Islet of Langerhans (tissue), 1 donor: Measurements from ENCODE around the gene CLCA4.
"Not testable (repeated sequence)": the region's sequence is repeated elsewhere in the genome, so short reads cannot be mapped to it uniquely, and the experiment has no call there.

ENCODE experiments used
- FAIRE-seq: peaks from one replicate; lab custom pipeline; 2011; peaks lifted over from hg19 to GRCh38; lab: Jason Lieb, UNC

The CLCA4 gene

DNA sequence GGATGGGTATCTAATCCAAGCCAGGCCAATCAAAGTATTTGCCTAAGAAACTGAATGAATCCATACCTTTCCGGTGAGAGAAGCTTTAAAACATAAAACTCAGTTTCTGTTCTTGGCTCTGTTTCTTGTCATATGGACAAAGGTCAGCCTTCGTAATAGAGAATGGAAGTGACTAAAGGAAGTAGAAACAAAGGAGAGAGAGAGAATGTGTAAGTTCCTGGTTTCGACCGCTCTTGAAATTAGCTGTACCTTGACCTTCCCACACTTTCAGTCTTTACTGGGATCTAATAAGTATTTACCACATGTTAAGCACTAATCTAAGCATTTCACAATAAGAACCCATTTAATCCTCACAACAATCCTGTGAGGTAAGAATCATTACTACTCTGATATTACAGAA is 19.6 kb upstream of the CLCA4 start:
- no peak for FAIRE-seq

DNA sequence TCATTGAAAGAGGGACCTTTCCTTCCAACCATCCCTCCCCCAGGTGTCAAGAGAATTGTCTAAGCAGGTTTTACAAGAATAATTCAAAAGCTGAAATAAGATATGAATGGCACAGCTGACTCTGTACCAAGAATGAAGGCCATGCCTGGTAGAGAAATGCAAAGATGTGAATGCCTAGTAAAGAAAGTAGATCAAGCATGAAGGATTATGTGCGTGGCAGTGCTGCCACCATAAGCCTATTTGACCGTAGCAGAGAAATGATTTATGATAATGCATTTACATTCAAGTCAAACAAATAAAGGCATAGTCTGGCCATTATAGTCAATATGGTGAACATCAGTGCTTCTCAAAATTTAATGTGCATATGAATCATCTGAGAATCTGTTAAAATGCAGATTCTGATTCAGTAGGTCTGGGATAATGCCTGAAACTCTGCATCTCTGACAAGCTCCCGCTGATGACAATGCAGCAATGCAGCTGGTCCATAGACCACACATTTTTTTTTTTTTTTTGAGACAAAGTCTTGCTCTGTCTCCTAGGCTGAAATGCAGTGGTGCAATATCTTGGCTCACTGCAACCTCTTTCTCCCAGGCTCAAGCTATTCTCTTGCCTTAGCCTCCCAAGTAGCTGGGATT is 16.6 kb upstream of the CLCA4 start:
- no peak for FAIRE-seq

DNA sequence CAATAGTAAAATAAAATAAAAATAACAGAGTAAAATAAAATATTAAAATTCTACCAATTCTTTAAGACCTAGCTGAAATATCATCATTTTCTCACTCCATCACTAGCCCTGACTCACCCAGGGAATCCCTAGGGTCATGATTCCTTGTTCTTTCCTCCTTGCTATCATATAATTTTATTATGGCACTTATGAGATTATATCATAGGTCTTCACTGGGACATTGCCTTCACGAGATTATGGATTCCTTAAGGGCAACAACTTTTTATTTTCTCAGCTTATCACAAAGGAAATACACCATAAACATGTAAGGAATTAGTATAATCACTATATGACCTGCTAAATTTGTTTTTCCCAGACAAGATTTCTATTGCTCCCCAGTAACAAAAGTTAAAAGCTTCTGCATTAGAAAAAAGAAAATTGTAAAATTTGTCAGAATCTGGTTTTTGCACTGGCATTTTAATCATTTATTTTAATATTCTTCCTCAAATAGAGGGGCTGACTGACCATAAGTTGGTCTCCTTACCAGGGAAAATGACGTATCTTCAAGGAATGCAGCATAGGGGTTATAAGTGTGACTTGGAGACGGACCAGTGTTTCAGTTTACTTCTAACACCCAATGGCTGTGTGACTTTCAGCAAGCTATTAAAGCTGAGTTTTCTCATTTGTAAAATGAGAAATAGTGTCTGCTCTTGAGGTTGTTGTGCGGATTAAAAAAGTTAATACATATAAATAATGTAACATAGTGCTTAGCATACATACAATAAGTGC is 8.8 kb upstream of the CLCA4 start:
- no peak for FAIRE-seq

DNA sequence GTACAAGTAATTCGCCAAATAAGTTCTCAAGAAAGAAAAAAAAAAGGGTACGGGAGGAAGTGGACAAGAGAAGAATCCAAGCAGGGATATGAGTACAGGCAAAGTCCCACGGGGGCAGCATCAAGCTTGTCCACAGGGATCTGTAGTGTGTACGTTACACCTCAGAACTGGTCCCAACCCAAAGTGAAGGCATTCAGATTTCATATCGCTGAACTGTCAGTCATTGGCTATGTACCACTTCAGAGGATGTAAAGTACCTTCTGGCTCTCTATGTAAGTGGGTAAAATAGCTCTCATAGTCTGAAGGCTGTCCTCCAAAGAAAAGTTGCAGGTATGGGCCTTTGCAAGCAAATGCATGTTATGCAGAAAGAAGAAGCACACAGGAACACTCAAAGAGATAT is 8.1 kb upstream of the CLCA4 start:
- FAIRE-seq = no peak

DNA sequence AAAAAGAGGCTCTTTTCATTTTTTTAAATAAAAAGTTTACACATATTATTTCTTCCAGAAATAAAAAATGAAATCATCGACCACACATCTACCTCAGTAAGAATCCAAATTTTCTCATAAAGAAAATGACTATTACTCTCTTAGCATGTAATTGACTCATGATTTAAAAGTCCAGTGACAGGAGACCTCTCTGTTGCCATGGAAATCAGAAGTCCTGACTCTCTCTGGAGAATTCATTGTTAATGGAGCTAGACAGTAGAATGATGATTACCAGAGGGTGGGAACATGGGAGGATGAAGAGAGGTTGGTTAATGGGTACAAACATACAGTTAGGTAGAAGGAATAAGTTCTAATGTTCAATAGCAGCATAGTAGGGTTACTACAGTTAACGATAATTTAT is 5.0 kb upstream of the CLCA4 start:
- no peak for FAIRE-seq

DNA sequence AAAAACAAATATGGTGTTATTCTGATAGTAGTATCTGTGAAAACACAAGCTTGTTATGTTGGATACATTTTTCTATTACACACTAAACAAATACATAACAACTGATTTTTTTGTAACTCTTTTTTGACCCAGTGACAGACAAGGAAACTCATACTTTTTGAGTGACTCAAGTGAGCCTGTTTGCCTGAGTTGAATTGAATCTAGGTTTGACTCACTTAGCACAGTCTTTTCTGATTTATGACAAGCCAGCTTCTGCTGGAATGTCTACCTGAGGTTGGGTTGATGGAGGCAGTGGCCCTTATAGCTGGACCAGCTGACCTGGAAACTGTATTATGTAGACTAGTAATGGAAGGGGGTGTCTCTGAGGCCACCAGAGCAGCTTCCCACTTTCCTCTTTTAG is 4.2 kb upstream of the CLCA4 start:
- FAIRE-seq = no peak

DNA sequence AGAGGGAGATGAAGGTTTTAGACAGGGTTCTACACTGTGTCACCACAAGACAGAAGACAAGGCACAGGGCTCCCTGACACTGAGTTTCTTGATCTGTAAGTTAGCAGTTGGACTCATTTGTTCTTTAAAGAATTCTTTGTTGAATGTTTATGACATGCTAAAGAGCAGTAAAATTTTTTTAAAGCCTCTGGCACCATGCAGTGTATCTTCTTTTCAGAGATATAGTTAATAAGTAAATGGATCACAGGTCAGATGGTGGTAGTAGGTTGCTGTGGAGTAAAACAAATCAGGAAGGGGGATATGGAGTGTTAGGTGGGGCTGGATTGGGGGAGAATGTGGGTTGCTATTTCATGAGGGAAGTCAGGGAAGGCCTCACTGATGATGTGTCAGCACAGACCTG is 2.0 kb downstream of the CLCA4 start:
- FAIRE-seq = no peak

DNA sequence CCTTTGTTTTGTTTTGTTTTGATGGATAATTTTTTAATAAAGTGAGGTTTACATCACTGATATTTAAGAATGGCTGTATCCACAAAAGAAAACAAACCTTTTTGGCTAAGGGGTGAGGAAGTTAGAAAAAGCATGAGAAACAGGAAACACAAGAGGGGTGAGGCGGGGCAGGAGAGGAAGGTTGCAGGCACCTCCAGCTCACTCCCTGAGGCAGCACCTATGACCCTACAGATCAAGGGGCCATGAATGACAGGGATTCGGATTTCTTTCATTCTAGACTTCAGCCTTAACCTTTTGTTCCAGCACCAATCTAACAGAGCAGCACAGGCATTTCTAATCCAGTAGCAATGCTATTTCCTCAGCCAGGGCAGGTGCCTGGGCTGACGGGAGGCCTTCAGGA is 4.4 kb downstream of the CLCA4 start:
- no peak for FAIRE-seq

DNA sequence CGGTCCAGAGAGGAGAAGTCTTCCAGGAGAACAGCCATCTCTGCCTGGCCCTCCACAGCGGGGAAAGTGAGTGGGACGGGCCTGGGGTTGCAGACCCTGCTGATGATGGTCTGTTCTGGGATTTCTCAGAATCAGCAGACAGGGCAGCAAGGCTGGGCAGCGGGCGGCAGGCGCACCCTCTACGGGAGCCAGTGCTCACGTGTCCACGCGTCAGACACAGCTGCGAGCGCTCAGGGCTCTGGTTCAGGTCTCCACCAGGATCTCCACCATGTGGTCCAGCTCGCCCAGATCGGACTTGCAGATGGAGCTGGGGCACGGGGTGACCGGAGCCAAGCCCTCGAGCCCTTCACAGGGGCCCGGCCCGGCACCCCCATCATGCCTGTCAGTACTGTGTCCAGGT is 5.5 kb downstream of the CLCA4 start:
- FAIRE-seq = no peak

DNA sequence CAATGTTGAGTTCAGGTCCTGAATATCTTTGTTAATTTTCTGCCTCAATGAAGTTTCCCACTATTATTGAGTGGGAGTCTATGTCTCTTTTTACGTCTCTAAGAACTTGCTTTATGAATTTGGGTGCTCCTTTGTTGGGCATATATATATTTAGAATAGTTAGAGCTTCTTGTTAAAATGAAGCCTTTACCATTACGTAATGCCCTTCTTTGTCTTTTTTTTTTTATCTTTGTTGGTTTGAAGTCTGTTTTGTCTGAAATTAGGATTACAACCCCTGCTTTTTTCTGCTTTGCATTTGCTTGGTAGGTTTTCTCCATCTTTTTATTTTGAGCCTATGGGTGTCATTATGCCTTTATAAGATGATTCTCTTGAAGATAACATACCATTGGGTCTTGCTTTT is 10.9 kb downstream of the CLCA4 start:
- no peak for FAIRE-seq

DNA sequence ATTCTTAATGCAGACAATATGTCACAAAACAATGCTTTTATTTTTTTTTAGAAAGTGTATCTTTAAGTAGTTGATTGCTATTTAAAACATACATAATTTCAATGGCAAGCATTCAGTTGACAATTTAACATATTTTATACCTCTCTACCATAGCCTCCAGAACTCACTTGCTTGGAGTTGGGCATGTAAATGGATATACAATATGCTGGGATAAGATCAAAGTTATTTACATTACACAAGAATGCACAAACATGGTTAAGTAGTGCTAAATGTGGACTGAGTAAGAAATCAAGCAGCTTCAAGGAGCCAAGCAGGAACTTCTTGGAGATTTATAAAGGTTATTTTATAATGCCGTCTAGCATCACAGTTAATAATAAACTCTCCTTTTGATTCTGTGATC is 17.0 kb downstream of the CLCA4 start:
- no peak for FAIRE-seq

DNA sequence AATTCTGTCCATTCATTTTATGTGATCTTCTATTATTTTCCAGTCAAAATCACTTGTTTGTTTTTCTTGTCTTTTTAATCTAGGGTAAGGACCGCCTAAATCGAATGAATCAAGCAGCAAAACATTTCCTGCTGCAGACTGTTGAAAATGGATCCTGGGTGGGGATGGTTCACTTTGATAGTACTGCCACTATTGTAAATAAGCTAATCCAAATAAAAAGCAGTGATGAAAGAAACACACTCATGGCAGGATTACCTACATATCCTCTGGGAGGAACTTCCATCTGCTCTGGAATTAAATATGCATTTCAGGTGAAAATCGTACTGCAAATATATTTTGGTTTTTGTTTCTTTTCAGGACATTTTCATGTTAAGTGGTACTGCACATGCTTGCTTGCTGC is 20.5 kb downstream of the CLCA4 start:
- FAIRE-seq = no peak

DNA sequence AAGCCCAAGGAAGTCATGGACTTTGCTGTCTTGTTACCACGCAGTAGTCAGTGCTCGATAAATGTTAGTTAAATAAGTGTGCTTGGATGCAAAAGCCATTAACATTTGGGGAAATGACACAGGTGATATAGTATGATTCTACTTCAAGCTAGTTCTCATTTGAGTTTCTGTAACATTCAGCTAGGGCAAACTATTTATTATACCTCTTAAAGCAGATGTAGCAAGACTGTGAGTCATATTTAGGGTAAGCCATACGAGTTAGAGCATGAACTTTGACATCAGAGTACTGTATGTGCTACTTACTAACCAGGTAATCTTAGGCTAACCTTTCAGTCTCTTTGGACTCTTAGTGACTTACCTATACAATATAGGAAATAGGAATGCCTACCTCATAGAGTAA is 21.0 kb downstream of the CLCA4 start:
- FAIRE-seq = no peak

DNA sequence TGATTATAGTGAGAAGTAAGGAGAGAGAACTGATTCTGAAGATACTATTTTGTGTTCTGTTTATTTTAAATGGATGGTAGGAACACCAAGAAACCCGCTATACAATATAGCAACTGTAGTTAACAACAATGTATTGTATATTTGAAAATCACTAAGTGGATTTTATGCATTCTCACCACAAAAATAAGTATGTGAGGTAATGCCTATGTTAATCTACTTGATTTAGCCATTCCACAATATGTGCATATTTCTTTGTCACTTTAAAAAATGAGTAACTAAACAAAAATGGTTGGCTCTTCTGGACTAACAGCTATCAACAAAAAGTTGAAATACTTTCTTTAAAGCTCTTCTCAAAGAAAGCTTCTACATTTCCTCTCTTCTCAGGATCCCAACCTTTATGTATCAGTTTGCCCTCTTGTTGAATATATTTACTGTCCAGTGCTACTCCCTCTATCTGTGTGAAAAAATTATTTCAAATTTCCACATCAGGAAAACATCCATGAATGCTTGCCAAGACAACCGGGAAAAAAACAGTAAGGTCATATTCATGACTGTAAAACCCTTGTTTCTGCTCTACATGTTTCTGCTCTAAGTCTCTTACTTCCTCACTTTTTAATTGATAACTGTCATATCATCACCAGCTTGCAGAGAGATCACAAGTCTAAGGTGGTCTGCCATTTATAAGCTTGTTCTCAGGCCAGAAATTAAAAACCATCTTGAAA is 27.0 kb downstream of the CLCA4 start:
- no peak for FAIRE-seq

DNA sequence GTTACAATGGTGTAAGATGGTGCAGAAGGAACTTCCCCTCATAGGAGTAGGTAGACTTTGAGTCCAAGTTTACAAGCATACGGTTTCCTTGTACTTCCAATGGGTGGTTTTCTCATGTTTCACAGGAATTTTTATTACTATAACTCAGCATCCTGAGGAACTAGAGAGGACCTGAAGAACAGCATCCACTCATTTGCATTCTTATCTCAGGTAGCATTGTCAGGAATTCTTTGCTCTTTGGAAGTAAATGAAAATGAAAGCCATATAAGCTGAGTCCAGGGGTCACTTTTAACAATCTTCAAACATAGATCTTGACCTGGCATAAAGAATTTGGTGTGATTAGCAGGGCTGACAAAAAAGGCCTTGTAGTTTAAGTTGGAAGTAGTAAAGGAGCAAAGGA is 34.4 kb downstream of the CLCA4 start:
- no peak for FAIRE-seq

DNA sequence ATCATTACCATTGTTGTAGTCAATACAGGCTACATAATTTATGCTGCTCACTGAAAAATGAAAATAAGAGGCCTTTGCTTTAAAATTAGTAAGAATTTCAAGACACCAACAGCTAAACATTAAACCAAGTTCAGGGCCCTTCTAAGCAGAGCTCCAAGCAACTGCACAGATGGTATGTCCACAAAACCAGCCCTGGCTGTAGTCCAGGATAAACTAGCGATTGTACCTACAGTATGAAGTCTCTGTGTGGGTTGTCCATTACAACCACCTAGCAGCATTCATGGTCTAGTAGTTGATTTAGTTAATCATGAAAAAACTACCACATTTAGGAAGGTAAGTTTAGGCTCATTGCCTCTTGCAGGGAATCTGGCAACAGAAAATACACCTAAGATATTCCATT is 35.3 kb downstream of the CLCA4 start:
- no peak for FAIRE-seq

DNA sequence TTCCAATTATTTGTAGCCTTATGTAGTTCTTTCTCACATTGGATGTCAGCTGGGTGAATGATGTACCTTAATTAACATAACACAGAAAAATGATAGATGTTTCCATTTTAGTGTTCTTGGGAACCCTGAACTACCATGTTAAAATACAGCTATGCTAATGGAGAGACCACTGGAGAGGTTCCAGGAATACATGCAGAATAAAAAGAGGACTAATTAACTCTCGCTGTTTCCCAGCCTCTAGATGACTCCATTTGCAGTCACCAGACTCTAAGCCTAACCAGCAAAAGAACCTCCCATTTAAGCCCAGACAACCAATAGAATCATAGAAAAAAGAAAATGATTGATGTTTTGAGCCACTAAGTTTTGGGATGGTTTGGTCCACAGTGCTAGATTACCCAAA is 36.2 kb downstream of the CLCA4 start:
- no peak for FAIRE-seq

DNA sequence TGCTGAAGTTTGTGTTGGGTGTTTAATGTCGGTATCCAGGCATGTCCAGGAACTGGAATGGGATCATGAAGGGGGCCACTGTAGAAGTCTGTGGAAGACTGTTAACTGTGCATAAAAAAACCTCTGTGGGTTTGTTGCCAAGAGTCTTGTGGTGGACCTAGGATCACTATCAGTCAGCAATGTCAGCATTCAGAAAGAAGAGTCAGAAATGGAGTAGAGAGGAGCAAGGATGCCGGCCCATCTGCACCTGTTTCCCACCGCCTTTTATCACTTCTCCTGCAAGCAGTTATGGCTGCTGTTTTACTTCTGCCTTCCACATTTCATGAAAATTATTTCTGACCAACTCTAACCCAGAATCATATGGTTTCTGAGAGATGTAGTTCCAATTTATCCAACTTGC is 36.7 kb downstream of the CLCA4 start:
- no peak for FAIRE-seq

DNA sequence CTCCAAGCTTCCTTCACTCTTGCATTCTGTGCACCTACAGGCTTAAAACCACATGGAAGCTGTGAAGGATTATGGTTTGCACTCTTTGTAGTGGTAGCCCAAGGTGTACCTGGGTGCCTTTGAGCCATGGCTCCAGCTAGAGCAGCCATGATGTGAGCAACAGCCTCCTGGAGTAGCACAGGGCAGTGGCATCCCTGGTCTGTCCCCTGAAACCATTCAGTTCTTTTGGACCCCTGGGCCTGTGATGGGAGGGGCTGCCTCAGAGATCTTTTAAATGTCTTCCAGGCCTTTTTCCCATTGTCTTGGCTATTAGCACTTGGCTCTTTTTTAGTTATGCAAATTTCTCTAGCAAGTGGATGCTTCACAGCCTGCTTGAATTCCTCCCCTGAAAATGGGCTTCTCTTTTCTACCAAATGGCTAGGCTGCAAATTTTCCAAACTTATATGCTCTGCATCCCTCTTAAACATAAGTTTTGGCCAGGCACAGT is 47.4 kb downstream of the CLCA4 start:
- FAIRE-seq = no peak

DNA sequence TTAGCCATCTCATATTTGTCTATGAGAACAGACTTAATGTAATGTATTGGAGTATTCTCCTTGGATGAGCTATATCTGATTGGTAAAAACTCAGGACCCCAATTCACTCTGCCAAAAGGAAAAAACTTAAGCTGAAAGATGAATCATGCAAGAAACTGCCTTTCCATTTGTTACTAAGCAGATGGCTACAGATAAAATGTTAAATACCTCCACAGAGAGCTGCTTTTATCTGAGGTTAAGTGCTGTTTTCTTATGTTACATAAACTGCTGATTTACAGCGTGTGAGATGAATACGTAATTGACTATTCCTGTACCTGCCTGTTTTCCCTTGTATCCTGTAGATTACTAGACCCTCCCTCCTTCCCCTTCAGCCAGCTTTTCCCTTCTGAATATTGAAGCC is 49.3 kb downstream of the CLCA4 start:
- no peak for FAIRE-seq

DNA sequence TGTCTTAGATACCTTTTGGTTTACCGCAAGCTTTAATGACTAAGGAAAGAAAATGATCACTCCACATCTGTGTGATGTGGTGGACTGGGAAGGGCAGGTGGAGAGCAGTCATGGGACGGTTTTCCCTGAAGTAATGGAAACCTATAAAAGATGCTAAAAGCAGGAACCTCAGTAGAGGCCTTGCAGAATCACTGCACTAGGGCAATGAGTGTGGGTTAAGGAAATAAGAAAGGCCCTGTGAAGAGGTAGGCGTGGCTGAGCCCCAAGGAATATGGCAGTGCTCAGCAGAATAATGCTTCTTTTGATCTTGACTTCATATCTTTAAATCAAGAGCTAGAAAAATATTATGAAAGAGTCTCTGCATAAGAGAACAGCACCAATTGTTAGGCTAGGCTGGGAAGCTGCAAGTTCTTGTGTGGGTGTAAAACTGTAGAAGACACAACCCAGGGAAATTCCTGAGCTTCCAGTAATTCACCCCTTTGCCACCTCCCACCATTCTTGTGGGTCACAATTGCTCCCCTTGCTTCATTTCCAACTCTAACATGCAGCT is 49.9 kb downstream of the CLCA4 start:
- no peak for FAIRE-seq

DNA sequence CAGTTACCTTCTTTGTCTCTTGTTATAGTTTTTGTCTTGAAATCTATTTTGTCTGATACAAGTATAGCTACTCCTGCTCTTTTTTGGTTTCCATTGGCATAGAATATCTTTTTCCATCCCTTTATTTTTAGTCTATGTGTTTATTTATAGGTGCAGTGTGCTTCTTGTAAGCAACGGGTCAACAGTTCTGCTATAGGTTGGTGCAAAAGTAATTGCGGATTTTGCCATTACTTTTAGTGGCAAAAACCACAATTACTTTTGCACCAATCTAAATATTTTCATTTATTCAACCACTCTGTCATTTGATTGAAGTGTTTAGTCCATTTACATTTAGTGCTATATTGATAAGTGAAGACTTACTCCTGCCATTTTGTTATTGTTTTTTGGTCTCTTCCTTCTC is 59.2 kb downstream of the CLCA4 start:
- FAIRE-seq = not testable (repeated sequence)

DNA sequence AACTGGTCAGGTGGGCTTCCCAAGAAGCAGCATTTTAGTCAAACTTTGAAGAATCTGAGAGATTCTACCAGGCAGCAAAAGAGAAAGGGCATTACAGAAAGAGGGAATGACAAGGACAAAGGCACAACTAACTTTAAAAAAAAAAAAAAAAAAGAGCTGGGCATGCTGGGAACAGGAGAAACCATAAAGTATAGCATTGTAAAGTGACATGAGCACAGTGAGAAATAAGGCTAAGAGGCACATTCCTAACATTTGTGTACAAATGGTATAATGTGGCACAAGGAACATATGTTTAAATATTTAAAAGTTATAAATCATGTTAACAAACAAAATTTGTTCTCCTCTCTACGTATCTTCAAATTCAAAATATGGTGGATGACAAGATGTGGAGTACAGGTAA is 69.6 kb downstream of the CLCA4 start:
- no peak for FAIRE-seq
